ENCODE measurements around the gene AJM1.
"Not testable (repeated sequence)": the region's sequence is repeated elsewhere in the genome, so short reads cannot be mapped to it uniquely, and the experiment has no call there.

The AJM1 gene

GRCh38 chr9:136865041-136865767 is 22.9 kb downstream of the AJM1 start:
- TF ChIP-seq, protein P1, sequence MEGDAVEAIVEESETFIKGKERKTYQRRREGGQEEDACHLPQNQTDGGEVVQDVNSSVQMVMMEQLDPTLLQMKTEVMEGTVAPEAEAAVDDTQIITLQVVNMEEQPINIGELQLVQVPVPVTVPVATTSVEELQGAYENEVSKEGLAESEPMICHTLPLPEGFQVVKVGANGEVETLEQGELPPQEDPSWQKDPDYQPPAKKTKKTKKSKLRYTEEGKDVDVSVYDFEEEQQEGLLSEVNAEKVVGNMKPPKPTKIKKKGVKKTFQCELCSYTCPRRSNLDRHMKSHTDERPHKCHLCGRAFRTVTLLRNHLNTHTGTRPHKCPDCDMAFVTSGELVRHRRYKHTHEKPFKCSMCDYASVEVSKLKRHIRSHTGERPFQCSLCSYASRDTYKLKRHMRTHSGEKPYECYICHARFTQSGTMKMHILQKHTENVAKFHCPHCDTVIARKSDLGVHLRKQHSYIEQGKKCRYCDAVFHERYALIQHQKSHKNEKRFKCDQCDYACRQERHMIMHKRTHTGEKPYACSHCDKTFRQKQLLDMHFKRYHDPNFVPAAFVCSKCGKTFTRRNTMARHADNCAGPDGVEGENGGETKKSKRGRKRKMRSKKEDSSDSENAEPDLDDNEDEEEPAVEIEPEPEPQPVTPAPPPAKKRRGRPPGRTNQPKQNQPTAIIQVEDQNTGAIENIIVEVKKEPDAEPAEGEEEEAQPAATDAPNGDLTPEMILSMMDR (conservative IDR thresholded peaks at IDR 0.05; ENCODE audit: low read depth, low read length): no peak
- H4K20me1 ChIP-seq (ENCODE audit: insufficient read depth): no peaks in the 10 kb centered on the region
- no peak overlapping the region for H3K9ac ChIP-seq
- H3K36me3 ChIP-seq (ENCODE audit: insufficient read depth): no peaks in the 10 kb centered on the region; the same call in 1 of the 2 replicates
- no peak overlapping the region for H3K27ac ChIP-seq
- H3K4me2 ChIP-seq: peak overlapping the region; percentile 80
- H2AFZ ChIP-seq (ENCODE audit: low read depth): no peak overlapping the region
- H3K79me2 ChIP-seq (ENCODE audit: insufficient read depth, low read depth): peaks cover 21% of the 10 kb centered on the region
- no peaks in the 10 kb centered on the region for H3K27me3 ChIP-seq (ENCODE audit: insufficient read depth, low read depth)
- no peak overlapping the region for H3K4me3 ChIP-seq (IDR thresholded peaks at IDR 0.05; ENCODE audit: insufficient read depth, low read depth, low read length)
- H3K4me1 ChIP-seq (ENCODE audit: low read depth, poor library complexity, severe bottlenecking): peaks cover 13% of the 10 kb centered on the region

GRCh38 chr9:136865768-136866103 is 23.5 kb downstream of the AJM1 start:
- no peaks in the 10 kb centered on the region for H3K27me3 ChIP-seq (ENCODE audit: insufficient read depth, low read depth)
- peaks cover 13% of the 10 kb centered on the region for H3K4me1 ChIP-seq (ENCODE audit: low read depth, poor library complexity, severe bottlenecking)
- TF ChIP-seq, protein P1 (conservative IDR thresholded peaks at IDR 0.05; ENCODE audit: low read depth, low read length): no peak
- H3K4me3 ChIP-seq (IDR thresholded peaks at IDR 0.05; ENCODE audit: insufficient read depth, low read depth, low read length): no peak overlapping the region
- H3K27ac ChIP-seq: no peak overlapping the region
- peak overlapping the region; percentile 65; the same call in 1 of the 2 replicates for H3K9ac ChIP-seq
- peaks cover 21% of the 10 kb centered on the region for H3K79me2 ChIP-seq (ENCODE audit: insufficient read depth, low read depth)
- no peaks in the 10 kb centered on the region for H4K20me1 ChIP-seq (ENCODE audit: insufficient read depth)
- H3K4me2 ChIP-seq: peak overlapping the region; percentile 80
- peak overlapping the region; percentile 59; the same call in 1 of the 2 replicates for H2AFZ ChIP-seq (ENCODE audit: low read depth)
- no peaks in the 10 kb centered on the region; the same call in 1 of the 2 replicates for H3K36me3 ChIP-seq (ENCODE audit: insufficient read depth)

DNA sequence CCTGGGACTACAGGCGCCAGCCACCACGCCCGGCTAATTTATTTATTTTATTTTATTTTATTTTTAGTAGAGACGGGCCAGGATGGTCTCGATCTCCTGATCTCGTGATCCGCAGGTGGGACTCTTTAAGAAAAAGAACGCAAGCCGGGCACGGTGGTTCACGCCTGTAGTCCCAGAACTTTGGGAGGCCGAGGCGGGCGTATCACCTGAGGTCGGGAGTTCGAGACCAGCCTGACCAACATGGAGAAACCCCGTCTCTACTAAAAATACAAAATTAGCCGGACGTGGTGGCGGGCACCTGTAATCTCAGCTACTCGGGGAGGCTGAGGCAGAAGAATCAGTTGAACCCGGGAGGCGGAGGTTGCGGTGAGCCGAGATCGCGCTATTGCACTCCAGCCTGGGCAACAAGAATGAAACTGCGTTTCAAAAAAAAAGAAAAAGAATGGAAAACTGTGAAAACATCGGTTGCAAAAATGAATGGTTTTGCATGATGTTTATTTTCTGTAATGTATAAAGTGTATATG is 24.7 kb downstream of the AJM1 start:
- Histone ChIP-seq H3K4me1 (ENCODE audit: low read depth, poor library complexity, severe bottlenecking) (peaks cover 13% of the 10 kb centered on the region), H3K79me2 (ENCODE audit: insufficient read depth, low read depth) (peaks cover 21% of the 10 kb centered on the region), H3K9ac (peak overlapping the region; percentile 65; the same call in 1 of the 2 replicates), H3K4me2 (peak overlapping the region; percentile 4)
- not testable (repeated sequence) for H2AFZ ChIP-seq (ENCODE audit: low read depth); H3K27ac ChIP-seq; H3K27me3 ChIP-seq (ENCODE audit: insufficient read depth, low read depth); H3K36me3 ChIP-seq (ENCODE audit: insufficient read depth); H4K20me1 ChIP-seq (ENCODE audit: insufficient read depth); H3K4me3 ChIP-seq (IDR thresholded peaks at IDR 0.05; ENCODE audit: insufficient read depth, low read depth, low read length)

GRCh38 chr9:136867480-136867879 is 25.2 kb downstream of the AJM1 start:
- no peaks in the 10 kb centered on the region for H4K20me1 ChIP-seq (ENCODE audit: insufficient read depth)
- TF ChIP-seq, protein P1 (conservative IDR thresholded peaks at IDR 0.05; ENCODE audit: low read depth, low read length): no peak
- no peak overlapping the region for H2AFZ ChIP-seq (ENCODE audit: low read depth)
- H3K36me3 ChIP-seq (ENCODE audit: insufficient read depth): no peaks in the 10 kb centered on the region; the same call in 1 of the 2 replicates
- H3K9ac ChIP-seq: no peak overlapping the region
- peaks cover 13% of the 10 kb centered on the region for H3K4me1 ChIP-seq (ENCODE audit: low read depth, poor library complexity, severe bottlenecking)
- peaks cover 21% of the 10 kb centered on the region for H3K79me2 ChIP-seq (ENCODE audit: insufficient read depth, low read depth)
- no peaks in the 10 kb centered on the region for H3K27me3 ChIP-seq (ENCODE audit: insufficient read depth, low read depth)
- H3K4me2 ChIP-seq: peak overlapping the region; percentile 4; the same call in 1 of the 2 replicates
- H3K27ac ChIP-seq: no peak overlapping the region
- H3K4me3 ChIP-seq (IDR thresholded peaks at IDR 0.05; ENCODE audit: insufficient read depth, low read depth, low read length): no peak overlapping the region

- no peak overlapping the region for H2AFZ ChIP-seq (ENCODE audit: low read depth)
- H3K79me2 ChIP-seq (ENCODE audit: insufficient read depth, low read depth): peaks cover 21% of the 10 kb centered on the region
- TF ChIP-seq, protein P1 (conservative IDR thresholded peaks at IDR 0.05; ENCODE audit: low read depth, low read length): no peak
- H3K4me1 ChIP-seq (ENCODE audit: low read depth, poor library complexity, severe bottlenecking): peaks cover 13% of the 10 kb centered on the region
- H3K4me3 ChIP-seq (IDR thresholded peaks at IDR 0.05; ENCODE audit: insufficient read depth, low read depth, low read length): no peak overlapping the region
- H4K20me1 ChIP-seq (ENCODE audit: insufficient read depth): no peaks in the 10 kb centered on the region
- H3K4me2 ChIP-seq: no peak overlapping the region
- H3K36me3 ChIP-seq (ENCODE audit: insufficient read depth): no peaks in the 10 kb centered on the region; the same call in 1 of the 2 replicates
- no peak overlapping the region for H3K9ac ChIP-seq
- H3K27me3 ChIP-seq (ENCODE audit: insufficient read depth, low read depth): no peaks in the 10 kb centered on the region
- H3K27ac ChIP-seq: no peak overlapping the region
These were observed 25.6 kb downstream of the AJM1 start for GRCh38 chr9:136867917-136868316.

Data from KMS-11 (cell line).